Measurements from ENCODE around the gene PPP1R9B.

- TF ChIP-seq POLR2A (IDR thresholded peaks at IDR 0.05; ENCODE audit: low read length) (no peak), GATA1 (IDR thresholded peaks at IDR 0.05; ENCODE audit: low read depth, low read length) (no peak)
Observed at GRCh38 chr17:50170662-50171370, 20.3 kb upstream of the PPP1R9B start.

Data from erythroblast (primary cell).